ENCODE results near the gene BBOF1. TPM values are rescaled to one million over a fixed set of nuclear protein-coding genes. Genes with fewer than 3 reads are reported as not detected.

BBOF1 gene
- total and polyA plus RNA-seq, 2 of the 4 experiments (the other 2 are of a cell fraction), result 1.6 TPM

DNA sequence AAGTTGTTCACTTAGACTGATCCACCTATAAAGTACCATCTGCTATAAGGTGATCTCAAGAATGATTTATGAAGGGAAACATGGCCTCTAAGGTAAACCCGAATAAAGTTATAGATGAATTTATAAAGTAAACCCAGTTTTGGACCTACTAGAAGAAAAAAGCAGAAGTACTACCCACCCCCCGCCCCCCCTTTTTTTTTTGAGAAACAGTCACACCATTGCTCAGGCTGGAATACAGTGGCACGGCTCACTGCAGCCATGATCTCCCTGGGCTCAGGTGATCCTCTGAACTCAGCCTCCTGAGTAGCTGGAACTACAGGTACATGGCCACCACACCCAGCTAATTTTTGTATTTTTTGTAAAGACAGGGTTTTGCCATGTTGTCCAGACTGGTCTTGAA is 4.0 kb upstream of the BBOF1 start:
- no peak overlapping the region for H2AFZ ChIP-seq (replicated peaks; ENCODE audit: low read length, poor library complexity)
- no peak overlapping the region for H3K4me2 ChIP-seq (ENCODE audit: low read depth, low read length)
- no peak overlapping the region for H2AK9ac ChIP-seq (replicated peaks; ENCODE audit: low read depth, low read length, poor library complexity)
- H3K14ac ChIP-seq (replicated peaks; ENCODE audit: low read depth, low read length), result no peak overlapping the region
- no peak overlapping the region for H4K8ac ChIP-seq (ENCODE audit: low read depth in 2 of 2, low read length in 2 of 2)
- H2BK15ac ChIP-seq (ENCODE audit: low read depth, low read length), result no peak overlapping the region
- no CpG with 5 or more reads among the region's 3 CpGs for WGBS, 2 experiments (ENCODE audit: extremely low coverage in 2 of 2, insufficient read length in 1 of 2)
- dilution Hi-C loops (cut with HindIII; ENCODE audit: low sequenced_read_pairs, unreplicated experiment) (no loop called here), intact Hi-C loops (cut with micrococcal nuclease) (no loop called here), in situ Hi-C loops (cut with MboI; ENCODE audit: low sequenced_read_pairs) (no loop called here)
- H2AK5ac ChIP-seq (ENCODE audit: low read depth, low read length), result no peak overlapping the region
- no peak overlapping the region for H3K27ac ChIP-seq (ENCODE audit: insufficient read depth, low read length)
- H3K79me1 ChIP-seq (ENCODE audit: low read depth in 1 of 2, low read length in 2 of 2), result peaks cover 0 to 15% of the 10 kb centered on the region in 2 experiments; a peak in 1 of 4 replicates
- H3K23ac ChIP-seq (ENCODE audit: low read depth, low read length), result no peak overlapping the region
- H3K27me3 ChIP-seq (ENCODE audit: control insufficient read depth, insufficient read depth, low read length), result no peaks in the 10 kb centered on the region
- no peak overlapping the region for H3K18ac ChIP-seq (ENCODE audit: low read depth, low read length)
- H3K9ac ChIP-seq (ENCODE audit: low read depth, low read length), result no peak overlapping the region
- H3K9me1 ChIP-seq (ENCODE audit: insufficient read depth, low read length), result no peaks in the 10 kb centered on the region
- no peak for ATAC-seq (ENCODE audit: low read depth)
- H3K4me1 ChIP-seq (ENCODE audit: control insufficient read depth, insufficient read depth, low read length), result peaks cover 4% of the 10 kb centered on the region; the same call in 1 of the 2 replicates
- no peak for DNase-seq
- H4K5ac ChIP-seq (ENCODE audit: low read depth, low read length), result no peak overlapping the region
- H4K91ac ChIP-seq (ENCODE audit: insufficient read depth, low read depth, low read length), result no peak overlapping the region
- peaks cover 5% of the 10 kb centered on the region; the same call in 1 of the 2 replicates for H3K36me3 ChIP-seq (ENCODE audit: control insufficient read depth, insufficient read depth, low read length)
- H3K4me3 ChIP-seq (ENCODE audit: insufficient read depth, low read depth, low read length), result no peak overlapping the region
- CTCF ChIA-PET, result no interaction called here
- no peak for TF ChIP-seq CTCF (conservative IDR thresholded peaks at IDR 0.05; ENCODE audit: low read depth, low read length)
- TF ChIP-seq CEBPB (IDR thresholded peaks at IDR 0.05; ENCODE audit: low read depth, low read length), result no peak
- no peak for TF ChIP-seq BHLHE40 (IDR thresholded peaks at IDR 0.05; ENCODE audit: low read depth, low read length)
- TF ChIP-seq, protein P1, sequence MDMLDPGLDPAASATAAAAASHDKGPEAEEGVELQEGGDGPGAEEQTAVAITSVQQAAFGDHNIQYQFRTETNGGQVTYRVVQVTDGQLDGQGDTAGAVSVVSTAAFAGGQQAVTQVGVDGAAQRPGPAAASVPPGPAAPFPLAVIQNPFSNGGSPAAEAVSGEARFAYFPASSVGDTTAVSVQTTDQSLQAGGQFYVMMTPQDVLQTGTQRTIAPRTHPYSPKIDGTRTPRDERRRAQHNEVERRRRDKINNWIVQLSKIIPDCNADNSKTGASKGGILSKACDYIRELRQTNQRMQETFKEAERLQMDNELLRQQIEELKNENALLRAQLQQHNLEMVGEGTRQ (IDR thresholded peaks at IDR 0.05; ENCODE audit: low read depth, low read length), result no peak
- no peak for TF ChIP-seq CHD1 (IDR thresholded peaks at IDR 0.05; ENCODE audit: low read depth, low read length)
- H4K20me1 ChIP-seq (ENCODE audit: insufficient read depth, low read length), result no peaks in the 10 kb centered on the region; the same call in 1 of the 2 replicates
- H3K4ac ChIP-seq (ENCODE audit: low read depth, low read length), result no peak overlapping the region
- H2BK5ac ChIP-seq (ENCODE audit: low read depth, low read length, poor library complexity, severe bottlenecking), result no peak overlapping the region
- no peaks in the 10 kb centered on the region for H3K9me3 ChIP-seq (ENCODE audit: control insufficient read depth, insufficient read depth, low read length)
- H3K56ac ChIP-seq (ENCODE audit: extremely low read depth, insufficient read depth, low read length), result no peak overlapping the region
- POLR2A ChIA-PET (ENCODE audit: unreplicated experiment), result no interaction called here
- BruUV-seq (replicated peaks), result no TSS peak
- H2BK20ac ChIP-seq (ENCODE audit: low read depth, low read length), result no peak overlapping the region
- no peak overlapping the region for H2BK120ac ChIP-seq (ENCODE audit: low read depth, low read length)
